Neural cell (in vitro differentiated cells): ENCODE data around the gene RAD51C. TPM values are rescaled to one million over a fixed set of nuclear protein-coding genes. Genes with fewer than 3 reads are reported as not detected.
"Not testable (repeated sequence)": the region's sequence is repeated elsewhere in the genome, so short reads cannot be mapped to it uniquely, and the experiment has no call there.

ENCODE experiments used
- H2AFZ ChIP-seq: fragments of 200-600, 300-800 bp; sonication (generic), shearing (Covaris generic); 2 replicates; pipeline ENCODE4 v1.6.0; 2014; ENCODE audit warnings: low read depth, mild to moderate bottlenecking, antibody characterized with exemption, low read length, moderate library complexity
- H3F3A ChIP-seq: fragments of 200-600 bp; shearing (Covaris generic); 2 replicates; pipeline ENCODE4 v1.6.1; 2016; ENCODE audit warnings: mild to moderate bottlenecking, moderate library complexity, mixed read lengths, antibody characterized with exemption, low read length; ENCODE audit not compliant: insufficient read depth, poor library complexity, severe bottlenecking
- H3K27ac ChIP-seq: fragments of 200-600, 300-800 bp; sonication (generic), shearing (Covaris generic); 2 replicates; pipeline ENCODE4 v1.5.1; 2014; ENCODE audit warnings: mild to moderate bottlenecking, low read length, moderate library complexity
- H3K27me3 ChIP-seq: fragments of 300-800, 200-600 bp; sonication (generic), shearing (Covaris generic); 2 replicates; pipeline ENCODE4 v1.6.0; 2014; ENCODE audit warnings: mild to moderate bottlenecking, low read depth, low read length, moderate library complexity; ENCODE audit not compliant: insufficient read depth
- H3K36me3 ChIP-seq: fragments of 300-800, 200-600 bp; sonication (generic), shearing (Covaris generic); 2 replicates; pipeline ENCODE4 v1.5.1; 2014; ENCODE audit warnings: mild to moderate bottlenecking, antibody characterized with exemption, low read length, moderate library complexity; ENCODE audit not compliant: insufficient read depth
- H3K4me2 ChIP-seq: fragments of 300-800, 200-600 bp; sonication (generic), shearing (Covaris generic); 2 replicates; pipeline ENCODE4 v1.6.0; 2014; ENCODE audit warnings: mild to moderate bottlenecking, low read length
- H3K4me3 ChIP-seq: fragments of 300-800, 200-600 bp; sonication (generic), shearing (Covaris generic); 2 replicates; pipeline ENCODE4 v1.5.1; 2014; ENCODE audit warnings: mild to moderate bottlenecking, low read length, moderate library complexity
- H3K79me2 ChIP-seq: fragments of 200-600 bp; shearing (Covaris generic); replicated peaks from 2 replicates; pipeline ENCODE4 v1.6.0; 2014; ENCODE audit warnings: mild to moderate bottlenecking, low read length, moderate library complexity; ENCODE audit not compliant: insufficient read depth
- H3K9ac ChIP-seq: fragments of 300-800, 200-600 bp; sonication (generic), shearing (Covaris generic); 2 replicates; pipeline ENCODE4 v1.6.1; 2016; ENCODE audit warnings: mild to moderate bottlenecking, low read length, mixed read lengths
- H3K9me2 ChIP-seq: fragments of 200-600 bp; shearing (Covaris generic); 2 replicates; pipeline ENCODE4 v1.6.1; 2016; ENCODE audit warnings: mild to moderate bottlenecking, low read length, mixed read lengths; ENCODE audit not compliant: insufficient read depth
- H3K9me3 ChIP-seq: fragments of 200-600, 300-800 bp; sonication (generic), shearing (Covaris generic); 2 replicates; pipeline ENCODE4 v1.6.1; 2016; ENCODE audit warnings: mild to moderate bottlenecking, mixed run types, low read length, moderate library complexity, mixed read lengths
- H4K20me1 ChIP-seq: fragments of 200-600 bp; shearing (Covaris generic); 2 replicates; pipeline ENCODE4 v1.6.1; 2016; ENCODE audit warnings: mild to moderate bottlenecking, mixed run types; ENCODE audit not compliant: insufficient read depth
- CTCF ChIP-seq: fragments of 450-650 bp; IDR thresholded peaks from 2 replicates; pipeline ENCODE4 v1.5.1; 2014; ENCODE audit warnings: antibody characterized with exemption, mild to moderate bottlenecking, moderate library complexity; ENCODE audit not compliant: poor library complexity, severe bottlenecking
- EP300 ChIP-seq: fragments of 450-650 bp; conservative IDR thresholded peaks from 2 replicates; pipeline ENCODE4 v1.6.1; 2014; ENCODE audit warnings: antibody characterized with exemption, mild to moderate bottlenecking, moderate library complexity; ENCODE audit not compliant: poor library complexity, severe bottlenecking
- EZH2 ChIP-seq: fragments of 200-600, 300-800 bp; shearing (Covaris generic), sonication (generic); IDR thresholded peaks from 2 replicates; pipeline ENCODE4 v1.6.1; 2014; ENCODE audit warnings: antibody characterized with exemption, low read length, borderline replicate concordance, mild to moderate bottlenecking; ENCODE audit not compliant: insufficient read depth, poor library complexity, severe bottlenecking
- MXI1 ChIP-seq: fragments of 450-650 bp; conservative IDR thresholded peaks from 2 replicates; pipeline ENCODE4 v1.6.1; 2014; ENCODE audit warnings: antibody characterized with exemption, mild to moderate bottlenecking; ENCODE audit not compliant: poor library complexity, severe bottlenecking
- POLR2AphosphoS5 ChIP-seq: IDR thresholded peaks from 2 replicates; pipeline ENCODE4 v1.6.1; 2012
- RAD21 ChIP-seq: fragments of 450-650 bp; conservative IDR thresholded peaks from 2 replicates; pipeline ENCODE4 v1.6.1; 2014; ENCODE audit warnings: antibody characterized with exemption, mild to moderate bottlenecking, moderate library complexity
- REST ChIP-seq: IDR thresholded peaks from 2 replicates; pipeline ENCODE4 v1.6.1; 2012; ENCODE audit warnings: borderline replicate concordance
- SMC3 ChIP-seq: fragments of 450-650 bp; conservative IDR thresholded peaks from 2 replicates; pipeline ENCODE4 v1.6.1; 2014; ENCODE audit warnings: antibody characterized with exemption, mild to moderate bottlenecking, moderate library complexity; ENCODE audit not compliant: poor library complexity
- TAF1 ChIP-seq: IDR thresholded peaks from 2 replicates; pipeline ENCODE4 v1.6.1; 2012; ENCODE audit warnings: low read depth
- polyA plus RNA-seq: library from polyadenylated mRNA; depleted of rRNA; stranded (reverse); fragments of >200 nt; gene quantifications from 2 replicates; pipeline ENCODE4 v1.2.3, GENCODE V29; 2014

RAD51C gene
- polyA plus RNA-seq, 1 donor from 2014 or later, result 25.1 TPM

GRCh38 chr17:58658804-58659713, 33.3 kb upstream of the RAD51C start:
- Histone ChIP-seq H3F3A (no peaks in the 10 kb centered on the region), H4K20me1 (no peaks in the 10 kb centered on the region), H3K9me3 (no peaks in the 10 kb centered on the region), H3K9me2 (no peaks in the 10 kb centered on the region), H3K4me2 (peak overlapping the region; percentile 77), H3K9ac (peak overlapping the region; percentile 78), H2AFZ (peak overlapping the region; percentile 29), H3K27me3 (no peaks in the 10 kb centered on the region), H3K4me3 (peak overlapping the region; percentile 57), H3K36me3 (no peaks in the 10 kb centered on the region), H3K79me2 (no peaks in the 10 kb centered on the region), H3K27ac (peak overlapping the region; percentile 87)
- TF ChIP-seq EZH2, result no peak
- peak; percentile 70 for TF ChIP-seq TAF1
- peak; percentile 73 for TF ChIP-seq MXI1
- peak; percentile 85 for TF ChIP-seq EP300
- TF ChIP-seq POLR2AphosphoS5, result peak; percentile 99
- TF ChIP-seq RAD21, result peak; percentile 15
- no peak for TF ChIP-seq SMC3
- peak; percentile 58 for TF ChIP-seq REST
- no peak for TF ChIP-seq CTCF

- H3K9me2 ChIP-seq, H3K9me3 ChIP-seq, H3K79me2 ChIP-seq, H3K27me3 ChIP-seq, H4K20me1 ChIP-seq, H3F3A ChIP-seq, H3K36me3 ChIP-seq: not testable (repeated sequence)
- Histone ChIP-seq H2AFZ (peak overlapping the region; percentile 29), H3K9ac (peak overlapping the region; percentile 78), H3K4me3 (peak overlapping the region; percentile 57), H3K27ac (peak overlapping the region; percentile 87), H3K4me2 (peak overlapping the region; percentile 77)
Observed at GRCh38 chr17:58659714-58660084, 32.7 kb upstream of the RAD51C start.
